Dendritic cell treated with granulocyte-macrophage colony-stimulating factor and Interleukin-4, amounts not matched to agents 40 ng/mL and 50 ng/mL, for 4 days (primary cell): Measurements from ENCODE around the gene PLA2G2F.
"Not testable (repeated sequence)": the region's sequence is repeated elsewhere in the genome, so short reads cannot be mapped to it uniquely, and the experiment has no call there.

Experiments
- H3K27ac Mint-ChIP-seq: one replicate; pipeline ENCODE4 v1.8.0; 2022; ENCODE audit warnings: mild to moderate bottlenecking, mixed read lengths
- H3K27me3 Mint-ChIP-seq: one replicate; pipeline ENCODE4 v1.8.0; 2022; ENCODE audit warnings: mild to moderate bottlenecking, mixed read lengths
- H3K36me3 Mint-ChIP-seq: one replicate; pipeline ENCODE4 v1.8.0; 2022; ENCODE audit warnings: low read depth, mixed read lengths
- H3K4me1 Mint-ChIP-seq: one replicate; pipeline ENCODE4 v1.8.0; 2022; ENCODE audit warnings: low read depth, mixed read lengths
- H3K4me3 Mint-ChIP-seq: one replicate; pipeline ENCODE4 v1.8.0; 2022; ENCODE audit warnings: mild to moderate bottlenecking, moderate library complexity, mixed read lengths
- H3K9me3 Mint-ChIP-seq: one replicate; pipeline ENCODE4 v1.8.0; 2022; ENCODE audit warnings: mixed read lengths
- intact Hi-C: fragments of 100-400 bp; cut with micrococcal nuclease; formaldehyde crosslinking; loops from one replicate; pipeline ENCODE4 v1.15.0; 2022

Gene PLA2G2F

GRCh38 chr1:20124456-20125057, 14.6 kb upstream of the PLA2G2F start:
- H3K4me3 Mint-ChIP-seq, result no peak overlapping the region
- H3K9me3 Mint-ChIP-seq, result no peaks in the 10 kb centered on the region
- intact Hi-C loops, result no loop called here
- peaks cover 35% of the 10 kb centered on the region for H3K27me3 Mint-ChIP-seq
- peak overlapping the region; percentile 49 for H3K27ac Mint-ChIP-seq
- H3K36me3 Mint-ChIP-seq, result no peaks in the 10 kb centered on the region
- peaks cover 51% of the 10 kb centered on the region for H3K4me1 Mint-ChIP-seq

GRCh38 chr1:20125100-20125499, 14.0 kb upstream of the PLA2G2F start:
- peaks cover 35% of the 10 kb centered on the region for H3K27me3 Mint-ChIP-seq
- H3K36me3 Mint-ChIP-seq, result no peaks in the 10 kb centered on the region
- H3K4me1 Mint-ChIP-seq, result peaks cover 46% of the 10 kb centered on the region
- no peaks in the 10 kb centered on the region for H3K9me3 Mint-ChIP-seq
- H3K4me3 Mint-ChIP-seq, result no peak overlapping the region
- H3K27ac Mint-ChIP-seq, result peak overlapping the region; percentile 49
- intact Hi-C loops, result no loop called here

GRCh38 chr1:20126041-20126805, 12.9 kb upstream of the PLA2G2F start:
- no peak overlapping the region for H3K27ac Mint-ChIP-seq
- intact Hi-C loops, result no loop called here
- H3K9me3 Mint-ChIP-seq, result no peaks in the 10 kb centered on the region
- no peak overlapping the region for H3K4me3 Mint-ChIP-seq
- H3K27me3 Mint-ChIP-seq, result peaks cover 33% of the 10 kb centered on the region
- no peaks in the 10 kb centered on the region for H3K36me3 Mint-ChIP-seq
- H3K4me1 Mint-ChIP-seq, result peaks cover 43% of the 10 kb centered on the region

- Mint-ChIP-seq H3K4me1 (peaks cover 41% of the 10 kb centered on the region), H3K9me3 (no peaks in the 10 kb centered on the region), H3K27ac (no peak overlapping the region), H3K36me3 (no peaks in the 10 kb centered on the region), H3K4me3 (no peak overlapping the region), H3K27me3 (peaks cover 29% of the 10 kb centered on the region)
- intact Hi-C loops, result no loop called here
These were observed 12.2 kb upstream of the PLA2G2F start for GRCh38 chr1:20126806-20127440.

- H3K36me3 Mint-ChIP-seq, H3K27ac Mint-ChIP-seq, H3K4me3 Mint-ChIP-seq, intact Hi-C loops, H3K9me3 Mint-ChIP-seq: not testable (repeated sequence)
- Mint-ChIP-seq H3K4me1 (peaks cover 20% of the 10 kb centered on the region), H3K27me3 (peaks cover 30% of the 10 kb centered on the region)
These were observed 8.6 kb upstream of the PLA2G2F start for GRCh38 chr1:20130518-20130917.

GRCh38 chr1:20134995-20135394, 4.1 kb upstream of the PLA2G2F start:
- no peaks in the 10 kb centered on the region for H3K36me3 Mint-ChIP-seq
- peaks cover 32% of the 10 kb centered on the region for H3K27me3 Mint-ChIP-seq
- no peak overlapping the region for H3K4me3 Mint-ChIP-seq
- no peaks in the 10 kb centered on the region for H3K9me3 Mint-ChIP-seq
- no peaks in the 10 kb centered on the region for H3K4me1 Mint-ChIP-seq
- intact Hi-C loops, result no loop called here
- H3K27ac Mint-ChIP-seq, result no peak overlapping the region

GRCh38 chr1:20136249-20136648, 2.9 kb upstream of the PLA2G2F start:
- intact Hi-C loops, result no loop called here
- H3K4me1 Mint-ChIP-seq, result no peaks in the 10 kb centered on the region
- peaks cover 27% of the 10 kb centered on the region for H3K27me3 Mint-ChIP-seq
- no peaks in the 10 kb centered on the region for H3K36me3 Mint-ChIP-seq
- no peaks in the 10 kb centered on the region for H3K9me3 Mint-ChIP-seq
- H3K27ac Mint-ChIP-seq, result no peak overlapping the region
- no peak overlapping the region for H3K4me3 Mint-ChIP-seq

- Mint-ChIP-seq H3K27ac (no peak overlapping the region), H3K36me3 (no peaks in the 10 kb centered on the region), H3K4me1 (no peaks in the 10 kb centered on the region), H3K9me3 (no peaks in the 10 kb centered on the region), H3K27me3 (peaks cover 24% of the 10 kb centered on the region), H3K4me3 (no peak overlapping the region)
- intact Hi-C loops, result no loop called here
These were observed 2.1 kb upstream of the PLA2G2F start for GRCh38 chr1:20137055-20137454.

GRCh38 chr1:20137604-20138003, 1.5 kb upstream of the PLA2G2F start:
- intact Hi-C loops, result no loop called here
- Mint-ChIP-seq H3K9me3 (no peaks in the 10 kb centered on the region), H3K4me3 (no peak overlapping the region), H3K27me3 (peaks cover 23% of the 10 kb centered on the region), H3K4me1 (no peaks in the 10 kb centered on the region), H3K36me3 (no peaks in the 10 kb centered on the region), H3K27ac (no peak overlapping the region)

GRCh38 chr1:20138346-20138745, 777 bp upstream of the PLA2G2F start:
- H3K4me1 Mint-ChIP-seq, result no peaks in the 10 kb centered on the region
- no peaks in the 10 kb centered on the region for H3K36me3 Mint-ChIP-seq
- H3K27me3 Mint-ChIP-seq, result peaks cover 21% of the 10 kb centered on the region
- H3K4me3 Mint-ChIP-seq, result no peak overlapping the region
- H3K27ac Mint-ChIP-seq, result no peak overlapping the region
- H3K9me3 Mint-ChIP-seq, result no peaks in the 10 kb centered on the region
- intact Hi-C loops, result no loop called here

- peaks cover 17% of the 10 kb centered on the region for H3K27me3 Mint-ChIP-seq
- intact Hi-C loops, result no loop called here
- no peaks in the 10 kb centered on the region for H3K9me3 Mint-ChIP-seq
- no peak overlapping the region for H3K27ac Mint-ChIP-seq
- no peak overlapping the region for H3K4me3 Mint-ChIP-seq
- no peaks in the 10 kb centered on the region for H3K36me3 Mint-ChIP-seq
- H3K4me1 Mint-ChIP-seq, result no peaks in the 10 kb centered on the region
These were observed 871 bp downstream of the PLA2G2F start for GRCh38 chr1:20139776-20140612.

- Mint-ChIP-seq H3K27ac (no peak overlapping the region), H3K9me3 (no peaks in the 10 kb centered on the region), H3K36me3 (no peaks in the 10 kb centered on the region), H3K4me3 (no peak overlapping the region), H3K4me1 (no peaks in the 10 kb centered on the region), H3K27me3 (peaks cover 12% of the 10 kb centered on the region)
- intact Hi-C loops, result no loop called here
These were observed 1.9 kb downstream of the PLA2G2F start for GRCh38 chr1:20141001-20141400.

GRCh38 chr1:20141466-20141865, 2.3 kb downstream of the PLA2G2F start:
- Mint-ChIP-seq H3K4me1 (no peaks in the 10 kb centered on the region), H3K36me3 (no peaks in the 10 kb centered on the region), H3K9me3 (no peaks in the 10 kb centered on the region), H3K27ac (no peak overlapping the region), H3K4me3 (no peak overlapping the region), H3K27me3 (peaks cover 11% of the 10 kb centered on the region)
- intact Hi-C loops, result no loop called here
